Fibroblast of skin of right biceps (primary cell): ENCODE measurements around the gene NTM.
"Not testable (repeated sequence)": the region's sequence is repeated elsewhere in the genome, so short reads cannot be mapped to it uniquely, and the experiment has no call there.

Experiments used
- DNase-seq: peaks from one replicate; pipeline ENCODE4 v3.0.0-alpha.2; 2013

The NTM gene

DNA sequence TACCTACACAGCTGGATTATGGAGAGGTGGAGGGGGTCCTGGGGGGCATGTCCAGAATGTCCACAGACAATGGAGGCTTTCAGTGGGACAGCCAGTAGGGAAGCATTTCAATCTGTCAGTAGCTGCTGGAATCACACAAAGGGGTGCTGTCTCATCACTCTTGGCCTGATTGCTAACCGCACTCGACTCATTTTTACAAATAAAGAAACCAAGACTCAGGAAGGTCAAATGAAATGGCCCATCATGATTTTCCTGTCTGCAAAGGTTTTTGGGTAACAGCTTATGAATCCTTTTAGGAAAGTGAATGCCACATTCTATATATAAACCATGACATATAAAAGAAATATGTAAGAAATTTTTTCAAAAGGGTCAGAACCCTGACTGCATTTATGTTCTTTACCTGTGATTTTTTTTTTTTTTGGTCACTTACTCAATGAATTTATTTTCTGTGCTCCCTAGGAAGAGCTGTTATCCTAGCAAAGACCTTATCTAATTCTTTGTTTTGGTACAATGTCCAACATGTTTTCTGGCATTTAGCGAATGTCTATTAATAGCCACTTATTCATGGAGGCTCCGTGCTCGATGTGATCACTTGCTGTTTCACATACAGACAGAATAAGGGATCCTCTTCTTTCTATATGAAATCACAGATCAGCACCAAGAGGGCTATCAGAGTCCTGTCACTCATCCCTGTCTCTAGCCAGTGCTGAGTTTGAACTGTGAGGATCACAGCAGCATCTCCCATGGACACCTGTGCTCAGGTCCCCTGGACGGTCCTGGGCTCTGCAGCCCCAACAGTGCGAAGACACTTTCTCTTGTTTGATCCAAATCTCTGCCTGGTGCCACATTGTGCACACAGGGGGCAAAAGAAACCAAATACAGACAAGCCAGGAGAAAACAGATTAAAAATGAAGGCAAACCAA, 979.7 kb downstream of the NTM start:
- peak; percentile 69 for DNase-seq

DNA sequence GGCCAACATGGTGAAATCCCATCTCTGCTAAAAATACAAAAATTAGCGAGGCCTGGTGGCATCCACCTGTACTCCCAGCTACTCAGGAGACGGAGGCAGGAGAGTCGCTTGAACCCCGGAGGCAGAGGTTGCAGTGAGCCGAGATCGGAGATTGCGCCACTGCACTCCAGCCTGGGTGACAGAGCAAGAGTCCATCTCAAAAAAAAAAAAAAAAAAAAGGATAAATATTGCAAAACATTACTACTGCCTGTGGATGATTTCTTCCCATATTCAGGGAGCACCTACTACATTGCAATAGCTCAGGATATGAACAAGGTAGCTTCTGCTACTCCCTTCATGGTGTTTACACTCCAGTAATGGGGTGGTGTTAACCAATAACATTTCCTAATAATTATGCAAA, 980.6 kb downstream of the NTM start:
- no peak for DNase-seq

DNA sequence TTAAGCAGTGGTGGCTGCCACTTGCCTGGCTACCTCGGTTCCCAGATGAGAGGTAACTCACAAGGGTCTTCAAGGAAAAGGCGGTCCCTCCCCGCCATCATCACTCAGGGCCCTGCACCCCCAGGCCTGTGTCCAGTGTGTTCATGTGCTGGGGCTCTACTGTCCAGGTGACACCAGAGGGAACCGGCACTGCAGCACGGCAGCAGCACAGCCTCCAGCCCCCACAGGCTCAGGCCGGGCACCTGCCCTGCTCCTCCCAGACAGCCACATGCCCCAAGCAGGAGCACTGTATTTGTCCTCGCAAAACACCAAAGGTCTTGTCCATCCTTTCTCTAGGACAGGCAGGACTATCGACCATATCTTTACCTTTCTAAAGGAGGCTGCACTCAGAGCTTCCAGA, 982.1 kb downstream of the NTM start:
- DNase-seq, result no peak

DNA sequence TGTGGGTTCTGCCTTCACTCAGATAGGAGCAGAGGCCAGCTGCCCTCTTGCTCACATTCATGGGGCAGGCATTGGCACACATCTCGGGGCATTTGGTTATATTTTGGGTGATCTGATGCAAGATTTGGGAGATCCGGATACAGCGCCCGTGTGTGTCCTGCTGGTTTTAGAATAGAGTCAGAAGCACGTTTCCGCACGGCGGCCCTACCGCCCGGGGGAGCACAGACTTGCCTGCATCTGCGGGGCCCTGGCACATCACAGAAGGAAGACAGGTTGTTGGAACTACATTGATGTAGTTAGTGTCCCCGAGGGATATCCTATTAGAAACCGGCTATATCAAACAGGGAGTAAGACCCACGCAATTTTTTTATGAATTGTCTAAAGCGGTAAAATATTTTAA, 982.8 kb downstream of the NTM start:
- DNase-seq, result no peak

DNA sequence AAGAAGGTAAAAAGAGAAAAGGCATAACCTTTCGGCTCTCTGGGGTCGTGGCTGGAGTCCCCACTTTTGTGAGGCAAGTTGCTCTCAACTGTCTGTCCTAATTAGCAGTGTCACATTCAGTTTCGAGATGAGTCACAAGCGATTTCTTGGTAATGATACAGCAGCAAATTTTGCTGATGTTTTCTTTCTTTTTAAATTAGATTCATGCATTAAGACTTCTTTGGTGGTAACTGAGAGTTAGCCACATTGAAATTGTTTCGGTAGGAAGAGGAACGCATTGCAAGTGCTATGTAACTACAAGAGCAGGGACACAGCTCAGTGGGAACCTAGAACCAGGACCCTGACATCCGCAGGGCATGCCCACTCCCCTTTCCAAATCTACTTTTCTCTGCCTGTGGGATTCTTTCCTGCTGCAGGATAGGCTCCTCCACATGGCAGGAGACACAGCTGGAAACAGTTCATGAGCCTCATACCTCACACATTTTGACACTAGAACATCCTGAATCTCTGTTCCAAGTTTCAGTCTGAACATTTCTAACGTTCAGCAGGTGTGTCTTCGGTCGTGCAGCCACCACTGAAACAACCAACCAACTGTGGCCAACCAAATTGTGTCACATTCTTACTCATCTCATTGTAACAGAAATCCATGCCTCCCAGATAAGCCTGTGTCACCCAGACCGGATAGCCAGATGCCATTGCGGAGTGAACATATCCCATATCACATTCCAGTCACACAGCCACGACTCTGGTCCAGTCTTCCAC, 987.6 kb downstream of the NTM start:
- DNase-seq, result no peak

DNA sequence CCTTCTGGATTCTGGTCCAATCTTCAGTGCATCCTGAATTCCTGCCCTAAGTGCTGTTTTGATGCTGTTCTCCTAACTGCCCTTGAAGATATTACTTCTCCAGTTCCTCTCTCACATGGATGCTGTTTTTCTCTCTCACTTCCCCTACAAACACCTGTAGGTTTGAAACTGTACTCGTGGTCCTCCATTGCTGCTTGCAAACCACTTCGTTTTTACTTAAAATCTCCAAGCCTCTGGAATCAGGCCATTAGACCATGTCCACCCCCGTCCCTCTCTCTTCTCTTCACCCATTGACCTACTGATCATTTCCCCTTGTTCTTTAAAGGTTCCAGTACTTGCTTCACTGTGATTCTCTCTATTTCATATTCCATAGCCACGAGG, 988.1 kb downstream of the NTM start:
- no peak for DNase-seq

DNA sequence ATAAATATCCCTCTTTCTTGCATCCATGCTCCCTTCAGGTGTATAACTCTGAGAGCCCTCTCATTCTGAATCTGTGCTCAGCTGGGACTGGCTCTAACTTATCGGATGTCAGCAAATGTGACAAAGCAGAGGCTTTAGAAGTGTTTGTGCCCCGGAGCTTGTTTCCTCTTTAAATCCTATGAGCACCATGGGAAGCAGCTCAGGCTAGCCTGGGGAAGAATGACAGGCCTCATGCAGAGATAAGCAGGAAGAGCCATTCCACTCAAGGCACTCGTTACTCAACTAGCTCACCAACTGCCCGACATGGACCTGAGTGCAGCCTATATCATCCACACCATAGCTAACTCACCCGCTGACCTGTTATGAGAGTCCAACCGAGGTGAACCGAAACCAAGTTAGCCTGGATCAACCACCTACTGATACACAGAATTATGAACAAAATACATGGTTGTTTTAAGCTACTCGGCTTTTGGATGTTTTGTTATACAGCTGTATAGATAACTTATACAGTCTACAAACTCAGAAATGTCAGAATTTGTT, 990.7 kb downstream of the NTM start:
- no peak for DNase-seq

DNA sequence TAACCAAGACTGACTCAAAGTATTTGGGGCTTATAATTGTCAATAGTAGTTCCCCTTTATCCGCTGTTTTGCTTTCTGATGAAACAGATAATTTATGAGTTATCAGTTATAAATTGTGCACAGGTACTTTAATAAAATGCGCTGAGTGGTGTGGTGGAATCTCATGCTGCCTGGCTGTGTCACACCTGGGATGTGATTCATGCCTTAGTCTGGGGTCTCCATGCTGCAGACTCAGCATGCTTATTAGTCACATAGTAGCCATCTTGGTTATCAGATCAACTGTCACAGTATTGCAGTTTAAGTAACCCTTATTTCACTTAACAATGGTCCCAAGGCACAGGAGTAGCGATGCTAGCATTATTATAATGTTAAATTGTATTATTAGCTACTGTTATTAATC, 995.2 kb downstream of the NTM start:
- no peak for DNase-seq

DNA sequence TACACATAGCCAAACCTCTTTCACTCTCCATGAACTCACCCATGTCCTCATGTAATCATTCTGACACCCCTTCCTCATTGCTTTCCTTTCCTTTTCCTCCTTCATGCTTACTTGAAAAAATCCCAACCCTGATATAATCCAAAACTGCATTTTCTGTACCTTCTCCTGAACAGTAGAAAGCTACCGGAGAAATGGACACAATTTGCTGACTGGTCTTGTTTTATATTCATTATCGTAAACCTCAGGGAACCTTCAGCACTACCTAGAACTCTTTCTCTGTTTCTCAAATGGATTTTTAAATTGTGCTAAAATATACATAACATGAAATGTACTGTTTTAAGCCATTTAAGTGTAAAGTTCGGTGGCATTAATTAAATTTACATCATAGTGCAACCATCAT, 996.9 kb downstream of the NTM start:
- DNase-seq, result no peak

DNA sequence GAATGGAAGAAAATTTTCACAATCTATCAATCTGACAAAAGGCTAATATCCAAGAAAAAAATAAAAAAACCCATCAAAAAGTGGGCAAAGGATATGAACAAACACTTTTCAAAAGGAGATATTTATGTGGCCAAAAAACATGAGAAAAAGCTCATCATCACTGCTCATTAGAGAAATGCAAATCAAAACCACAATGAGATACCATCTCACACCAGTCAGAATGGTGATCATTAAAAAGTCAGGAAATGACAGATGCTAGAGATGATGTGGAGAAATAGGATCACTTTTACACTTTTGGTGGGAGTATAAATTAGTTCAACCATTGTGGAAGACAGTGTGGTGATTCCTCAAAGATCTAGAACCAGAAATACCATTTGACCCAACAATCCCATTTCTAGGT, 999.7 kb downstream of the NTM start:
- DNase-seq, result not testable (repeated sequence)

DNA sequence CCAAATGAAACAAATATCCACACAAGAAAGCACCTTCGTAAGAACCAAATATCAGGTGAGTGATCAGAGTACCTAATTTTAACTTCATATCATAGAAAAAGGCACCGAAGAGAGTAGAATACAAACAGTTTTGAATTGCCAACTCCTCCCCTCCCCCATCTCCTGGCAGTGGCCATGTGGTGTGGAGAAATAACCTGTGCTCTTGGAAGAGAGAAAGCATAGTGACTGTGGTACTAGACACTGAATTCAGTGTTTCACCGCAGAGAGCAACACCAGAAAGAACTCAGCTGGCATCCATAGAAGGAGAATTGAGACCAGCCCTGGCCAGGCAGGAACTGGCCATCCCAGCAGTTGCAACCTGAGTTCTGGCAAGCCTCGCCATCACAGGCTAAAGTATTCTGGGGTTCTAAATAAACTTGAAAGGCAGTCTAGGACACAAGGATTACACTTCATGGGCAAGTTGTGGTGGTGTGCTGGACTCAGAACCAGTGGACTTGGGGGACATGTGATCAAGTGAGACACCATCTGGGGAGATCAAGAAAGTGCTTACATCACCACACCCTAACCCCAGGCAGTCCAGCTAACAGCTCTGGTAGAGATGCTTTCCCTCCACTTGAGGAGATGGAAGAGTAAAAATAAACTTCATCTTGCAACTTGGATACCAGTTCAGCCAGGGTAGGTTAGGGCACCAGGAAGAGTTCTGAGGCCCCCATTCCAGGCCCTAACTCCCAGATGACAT, 1003.2 kb downstream of the NTM start:
- DNase-seq, result no peak

DNA sequence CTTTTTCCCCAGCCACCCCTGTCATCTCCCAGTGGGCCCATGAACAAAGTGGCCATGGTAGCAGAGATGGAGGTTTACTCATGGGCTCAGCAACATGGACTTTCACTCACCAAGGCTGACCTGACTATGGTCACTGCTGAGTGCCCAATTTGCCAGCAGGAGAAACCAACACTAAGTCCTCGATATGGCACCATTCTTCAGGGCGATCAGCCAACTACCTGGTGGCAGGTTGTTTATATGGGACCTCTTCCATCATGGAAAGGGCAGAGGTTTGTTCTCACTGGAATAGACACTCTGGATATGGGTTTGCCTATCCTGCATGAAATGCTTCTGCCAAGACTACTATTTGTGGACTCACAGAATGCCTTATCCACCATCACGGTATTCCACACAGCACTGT, 1009.1 kb downstream of the NTM start:
- no peak for DNase-seq
